HCT116 (cell line): ENCODE data around the gene CFL1.

Source experiments
- CTCF ChIP-seq, 3 experiments: fragments of 200-600 bp in 1 of 3; sonication (generic) in 1 of 3; IDR thresholded peaks in 2 of 3; conservative IDR thresholded peaks in 1 of 3; 2 replicates each; pipeline ENCODE4 v1.5.1; 2012 to 2017; ENCODE audit warnings: low read depth in 2 of 3, low read length in 2 of 3, antibody characterized with exemption in 1 of 3, borderline replicate concordance in 1 of 3, control low read depth in 1 of 3, mild to moderate bottlenecking in 1 of 3, mixed read lengths in 1 of 3, mixed run types in 1 of 3, moderate library complexity in 1 of 3; ENCODE audit not compliant: insufficient read depth in 1 of 3
- EGR1 ChIP-seq: IDR thresholded peaks from 2 replicates; pipeline ENCODE4 v1.6.1; 2012; ENCODE audit warnings: low read depth
- EZH2 ChIP-seq: fragments of 200-600 bp; sonication (generic); IDR thresholded peaks from 2 replicates; pipeline ENCODE4 v1.6.1; 2017; ENCODE audit warnings: antibody characterized with exemption, mixed run types
- EZH2phosphoT487 ChIP-seq: fragments of 200-600 bp; IDR thresholded peaks from 2 replicates; pipeline ENCODE4 v1.6.1; 2018; ENCODE audit warnings: antibody characterized with exemption, borderline replicate concordance
- POLR2A ChIP-seq: IDR thresholded peaks from 2 replicates; pipeline ENCODE4 v1.7.0; 2011; ENCODE audit warnings: borderline replicate concordance; ENCODE audit not compliant: insufficient read depth, insufficient read length; ENCODE audit errors: extremely low read depth
- TCF7L2 ChIP-seq: IDR thresholded peaks from 2 replicates; pipeline ENCODE4 v1.7.0; 2011; ENCODE audit warnings: borderline replicate concordance, inconsistent platforms; ENCODE audit not compliant: insufficient read depth, insufficient read length; ENCODE audit errors: extremely low read depth
- YY1 ChIP-seq: IDR thresholded peaks from 2 replicates; pipeline ENCODE4 v1.6.1; 2011; ENCODE audit warnings: low read length, low read depth, moderate library complexity, mild to moderate bottlenecking; ENCODE audit not compliant: insufficient replicate concordance; ENCODE audit errors: extremely low read depth
- TF ChIP-seq, protein P1 (sequence below): IDR thresholded peaks from 2 replicates; pipeline ENCODE4 v1.6.1; 2012

- TF ChIP-seq CTCF (IDR thresholded peaks at IDR 0.05 in 2 of 3, conservative IDR thresholded peaks at IDR 0.05 in 1 of 3; ENCODE audit: borderline replicate concordance in 1 of 3, insufficient read depth in 1 of 3, low read depth in 2 of 3, low read length in 2 of 3) (no peak), POLR2A (no peak), EZH2 (no peak), EZH2phosphoT487 (no peak), TCF7L2 (no peak), EGR1 (no peak), YY1 (no peak)
- TF ChIP-seq, protein P1, sequence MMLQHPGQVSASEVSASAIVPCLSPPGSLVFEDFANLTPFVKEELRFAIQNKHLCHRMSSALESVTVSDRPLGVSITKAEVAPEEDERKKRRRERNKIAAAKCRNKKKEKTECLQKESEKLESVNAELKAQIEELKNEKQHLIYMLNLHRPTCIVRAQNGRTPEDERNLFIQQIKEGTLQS, result no peak
Measured at GRCh38 chr11:65870706-65871681, 13.0 kb upstream of the CFL1 start.
